Fibroblast of skin of right biceps (primary cell): Measurements from ENCODE around the gene ZNG1A.
"Not testable (repeated sequence)": the region's sequence is repeated elsewhere in the genome, so short reads cannot be mapped to it uniquely, and the experiment has no call there.

Source experiments
- DNase-seq: peaks from one replicate; pipeline ENCODE4 v3.0.0-alpha.2; 2013

Gene ZNG1A

DNA sequence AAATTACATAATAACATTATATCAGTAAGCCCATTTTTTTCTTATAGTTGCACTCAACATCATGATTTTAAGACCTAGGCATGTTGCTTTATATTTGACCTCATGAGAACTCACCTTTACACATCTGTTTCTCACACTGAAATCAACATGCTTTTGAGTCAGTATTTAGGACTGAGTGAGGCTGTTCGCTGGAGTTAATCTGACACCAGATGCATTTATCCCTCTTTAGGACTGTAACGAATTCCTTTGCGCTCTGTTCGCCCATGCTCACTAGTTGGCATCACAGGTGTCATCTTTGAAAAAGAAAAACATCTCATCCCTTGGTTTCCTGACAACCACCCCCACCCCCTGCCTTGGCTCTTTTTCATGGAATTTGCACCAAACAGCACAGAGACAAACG, 84.9 kb downstream of the ZNG1A start:
- not testable (repeated sequence) for DNase-seq

DNA sequence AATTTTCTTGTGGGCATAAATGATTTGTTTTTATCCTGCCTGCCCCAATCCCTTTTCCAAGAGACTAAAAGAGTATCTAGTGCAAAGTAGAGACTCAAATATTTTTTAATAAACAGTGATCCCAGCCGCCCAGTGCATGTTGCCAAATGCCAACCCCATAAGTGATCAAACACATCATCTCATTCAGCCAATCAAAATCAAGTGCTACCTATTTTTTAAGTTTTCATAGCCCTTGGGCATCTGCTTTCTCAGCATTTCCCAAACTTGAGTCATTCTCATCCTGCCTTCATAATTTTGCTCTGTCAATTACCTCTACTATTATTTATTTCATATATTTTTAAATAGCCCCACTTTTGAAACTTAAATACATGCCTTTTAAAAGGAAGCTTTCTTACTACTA, 88.0 kb downstream of the ZNG1A start:
- DNase-seq = not testable (repeated sequence)

- not testable (repeated sequence) for DNase-seq
Measured at GRCh38 chr9:88396-89037, 90.3 kb downstream of the ZNG1A start.

- DNase-seq = not testable (repeated sequence)
Measured at GRCh38 chr9:87860-88259, 91.0 kb downstream of the ZNG1A start.

- DNase-seq = not testable (repeated sequence)
Measured at GRCh38 chr9:87105-87504, 91.8 kb downstream of the ZNG1A start.

GRCh38 chr9:86697-87096, 92.2 kb downstream of the ZNG1A start:
- not testable (repeated sequence) for DNase-seq

DNA sequence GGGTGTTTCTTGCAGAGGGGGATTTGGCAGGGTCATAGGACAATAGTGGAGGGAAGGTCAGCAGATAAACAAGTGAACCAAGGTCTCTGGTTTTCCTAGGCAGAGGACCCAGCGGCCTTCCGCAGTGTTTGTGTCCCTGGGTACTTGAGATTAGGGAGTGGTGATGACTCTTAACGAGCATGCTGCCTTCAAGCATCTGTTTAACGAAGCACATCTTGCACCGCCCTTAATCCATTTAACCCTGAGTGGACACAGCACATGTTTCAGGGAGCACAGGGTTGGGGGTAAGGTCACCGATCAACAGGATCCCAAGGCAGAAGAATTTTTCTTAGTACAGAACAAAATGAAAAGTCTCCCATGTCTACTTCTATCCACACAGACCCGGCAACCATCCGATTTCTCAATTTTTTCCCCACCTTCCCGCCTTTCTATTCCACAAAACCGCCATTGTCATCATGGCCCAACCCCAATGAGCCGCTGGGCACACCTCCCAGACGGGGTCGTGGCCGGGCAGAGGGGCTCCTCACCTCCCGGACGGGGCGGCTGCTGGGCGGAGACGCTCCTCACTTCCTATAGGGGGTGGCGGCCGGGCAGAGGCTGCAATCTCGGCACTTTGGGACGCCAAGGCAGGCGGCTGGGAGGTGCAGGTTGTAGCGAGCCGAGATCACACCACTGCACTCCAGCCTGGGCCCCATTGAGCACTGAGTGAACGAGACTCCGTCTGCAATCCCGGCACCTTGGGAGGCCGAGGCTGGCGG, 95.7 kb downstream of the ZNG1A start:
- DNase-seq = not testable (repeated sequence)

GRCh38 chr9:78333-78732, 100.5 kb downstream of the ZNG1A start:
- DNase-seq = not testable (repeated sequence)

GRCh38 chr9:76389-76788, 102.5 kb downstream of the ZNG1A start:
- DNase-seq = not testable (repeated sequence)

- not testable (repeated sequence) for DNase-seq
Measured at GRCh38 chr9:73900-74525, 104.8 kb downstream of the ZNG1A start.

DNA sequence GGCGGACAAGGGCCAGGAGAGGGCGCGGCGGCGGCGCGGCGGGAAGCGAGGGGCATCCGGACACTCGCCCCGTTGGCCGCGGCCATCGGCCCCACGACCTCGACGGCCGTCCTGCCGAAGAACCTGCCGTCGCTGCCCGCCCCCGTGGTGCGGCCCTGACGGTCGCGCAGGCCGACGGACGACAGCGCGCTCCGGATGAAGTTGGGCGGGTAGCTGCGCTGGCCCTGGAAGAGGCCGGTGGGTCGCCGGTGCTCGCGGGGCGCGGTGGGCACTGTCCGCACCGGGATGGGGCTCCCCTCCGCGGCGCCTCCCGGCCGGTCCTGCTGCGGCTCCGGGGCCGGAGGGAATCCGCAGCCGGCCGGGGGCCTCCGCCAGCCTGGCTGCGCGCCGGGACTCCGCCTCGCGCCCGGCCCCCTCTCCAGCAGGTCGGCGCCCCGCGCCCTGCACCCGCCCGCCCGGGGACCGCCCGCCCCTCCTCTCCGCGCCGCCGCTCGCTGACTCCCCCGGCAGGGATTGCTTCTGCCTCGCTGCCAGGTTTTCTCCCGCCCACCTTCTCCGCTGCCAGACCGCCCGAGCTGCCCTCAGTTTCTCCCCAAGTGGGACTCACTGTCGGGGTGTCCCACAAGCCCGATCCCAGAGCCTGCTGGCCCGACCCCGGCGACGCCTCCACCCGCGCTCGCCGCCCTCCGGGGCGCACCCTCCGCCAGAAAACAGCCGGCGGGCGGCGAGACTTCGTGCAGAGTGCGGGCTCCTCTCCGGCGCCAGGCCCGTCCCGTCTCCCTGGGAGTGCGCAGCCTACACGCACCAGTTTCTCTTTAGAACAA, 105.6 kb downstream of the ZNG1A start:
- DNase-seq = peak; percentile 19
